DMS53 treated with DMSO at 0.1 percent for 48 hours (cell line): ENCODE measurements around the gene COX17.

Experiments
- DNase-seq: peaks from one replicate; lab custom pipeline; 2025; ENCODE audit not compliant: unreplicated experiment; lab: John Stamatoyannopoulos, UW

COX17 gene

GRCh38 chr3:119675188-119675874 is 1.9 kb downstream of the COX17 start:
- DNase-seq = no peak

GRCh38 chr3:119673875-119674274 is 3.3 kb downstream of the COX17 start:
- no peak for DNase-seq

- no peak for DNase-seq
Observed at GRCh38 chr3:119672776-119673175, 4.4 kb downstream of the COX17 start.

GRCh38 chr3:119669906-119670570 is 7.2 kb downstream of the COX17 start:
- no peak for DNase-seq

GRCh38 chr3:119665954-119666559 is 11.1 kb downstream of the COX17 start:
- no peak for DNase-seq

GRCh38 chr3:119664850-119665379 is 12.3 kb downstream of the COX17 start:
- no peak for DNase-seq

GRCh38 chr3:119664370-119664769 is 12.8 kb downstream of the COX17 start:
- DNase-seq = no peak

GRCh38 chr3:119663885-119664284 is 13.3 kb downstream of the COX17 start:
- no peak for DNase-seq

- DNase-seq = no peak
Observed at GRCh38 chr3:119662604-119663373, 14.4 kb downstream of the COX17 start.

GRCh38 chr3:119660474-119661440 is 16.4 kb downstream of the COX17 start, which contains the start of gene POPDC2:
TSS of gene POPDC2 (minus strand) at chr3:119660589. CDS start at chr3:119660423, 166 bp downstream.
- DNase-seq = no peak

- DNase-seq = no peak
Observed at GRCh38 chr3:119659606-119660291, 17.5 kb downstream of the COX17 start.

GRCh38 chr3:119658994-119659393 is 18.2 kb downstream of the COX17 start:
- no peak for DNase-seq

- DNase-seq = no peak
Observed at GRCh38 chr3:119657887-119658702, 19.1 kb downstream of the COX17 start.

GRCh38 chr3:119653876-119654275 is 23.3 kb downstream of the COX17 start:
- DNase-seq = no peak

GRCh38 chr3:119652306-119653033 is 24.7 kb downstream of the COX17 start:
- no peak for DNase-seq

- DNase-seq = no peak
Observed at GRCh38 chr3:119649761-119650160, 27.4 kb downstream of the COX17 start.

GRCh38 chr3:119647843-119648575 is 29.2 kb downstream of the COX17 start:
- no peak for DNase-seq
